NCI-H345 treated with DMSO at 0.1 percent for 48 hours (cell line): Measurements from ENCODE around the gene WDFY3.
"Not testable (repeated sequence)": the region's sequence is repeated elsewhere in the genome, so short reads cannot be mapped to it uniquely, and the experiment has no call there.

ENCODE experiments used
- DNase-seq: peaks from one replicate; lab custom pipeline; 2025; ENCODE audit not compliant: unreplicated experiment; lab: John Stamatoyannopoulos, UW

The WDFY3 gene

GRCh38 chr4:84870398-84871163 lies 95.9 kb downstream of the WDFY3 start:
- no peak for DNase-seq

GRCh38 chr4:84866295-84866694 lies 100.2 kb downstream of the WDFY3 start:
- DNase-seq: no peak

DNA sequence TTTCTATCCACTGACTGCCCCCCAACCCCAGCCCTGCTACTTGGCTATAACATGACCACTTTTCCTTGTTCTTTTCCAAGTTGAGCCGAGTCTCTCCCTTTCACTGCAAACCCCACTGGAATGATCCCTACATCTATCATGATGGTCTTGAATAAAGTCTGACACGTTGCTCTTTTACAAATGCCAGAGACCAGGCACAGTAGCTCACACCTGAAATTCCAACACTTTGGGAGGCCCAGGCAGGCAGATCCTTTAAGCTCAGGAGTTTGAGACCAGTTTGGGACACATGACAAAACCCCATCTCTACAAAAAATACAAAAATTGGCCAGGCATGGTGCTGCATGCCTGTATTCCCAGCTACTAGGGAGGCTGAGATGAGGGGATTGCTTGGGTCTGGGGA lies 100.9 kb downstream of the WDFY3 start:
- no peak for DNase-seq

- no peak for DNase-seq
Observed at GRCh38 chr4:84862064-84862463, 104.4 kb downstream of the WDFY3 start.

DNA sequence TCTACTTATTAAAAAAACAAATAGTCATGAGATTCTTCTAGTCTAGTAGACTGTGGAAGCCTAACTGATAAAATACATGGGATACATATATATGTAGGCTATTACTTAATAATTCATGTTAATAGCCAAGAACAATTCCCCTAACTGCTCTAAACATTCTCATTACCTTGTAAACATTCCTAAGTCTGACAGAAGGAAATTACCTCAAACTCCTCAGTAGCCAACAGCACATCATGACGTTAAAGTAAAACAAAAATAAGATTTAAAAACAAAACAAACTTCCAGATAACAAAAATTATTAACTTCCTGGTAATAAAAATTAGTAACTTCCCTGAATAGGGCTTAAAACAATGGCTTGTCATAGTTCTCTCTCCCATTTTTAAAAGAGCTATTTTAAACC lies 109.2 kb downstream of the WDFY3 start:
- DNase-seq: no peak

- DNase-seq: no peak
Observed at GRCh38 chr4:84856468-84857049, 109.9 kb downstream of the WDFY3 start.

- DNase-seq: no peak
Observed at GRCh38 chr4:84855774-84856173, 110.7 kb downstream of the WDFY3 start.

GRCh38 chr4:84852081-84852480 lies 114.4 kb downstream of the WDFY3 start:
- no peak for DNase-seq

GRCh38 chr4:84849051-84849640 lies 117.3 kb downstream of the WDFY3 start:
- DNase-seq: no peak

GRCh38 chr4:84848432-84848831 lies 118.1 kb downstream of the WDFY3 start:
- no peak for DNase-seq

DNA sequence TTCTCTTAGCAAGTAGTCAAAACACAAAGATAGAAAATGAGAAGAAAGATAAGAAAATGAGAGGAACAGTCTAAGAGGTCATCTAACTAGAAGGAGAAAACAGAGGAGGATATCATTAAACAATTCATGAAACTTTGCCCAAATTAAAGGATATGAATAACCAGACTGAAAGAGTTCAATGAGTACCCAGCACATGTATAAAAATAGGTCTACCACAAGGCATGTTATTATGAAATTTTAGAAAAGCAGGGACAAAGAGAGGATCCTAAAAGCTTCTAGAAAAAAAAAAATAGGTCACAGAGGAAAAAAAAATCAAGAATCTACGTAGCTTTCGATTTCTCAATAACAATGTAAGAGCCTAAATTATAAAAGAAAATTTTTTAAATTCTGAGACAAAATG lies 118.5 kb downstream of the WDFY3 start:
- no peak for DNase-seq

- no peak for DNase-seq
Observed at GRCh38 chr4:84846985-84847384, 119.5 kb downstream of the WDFY3 start.

- DNase-seq: no peak
Observed at GRCh38 chr4:84841435-84841834, 125.1 kb downstream of the WDFY3 start.

DNA sequence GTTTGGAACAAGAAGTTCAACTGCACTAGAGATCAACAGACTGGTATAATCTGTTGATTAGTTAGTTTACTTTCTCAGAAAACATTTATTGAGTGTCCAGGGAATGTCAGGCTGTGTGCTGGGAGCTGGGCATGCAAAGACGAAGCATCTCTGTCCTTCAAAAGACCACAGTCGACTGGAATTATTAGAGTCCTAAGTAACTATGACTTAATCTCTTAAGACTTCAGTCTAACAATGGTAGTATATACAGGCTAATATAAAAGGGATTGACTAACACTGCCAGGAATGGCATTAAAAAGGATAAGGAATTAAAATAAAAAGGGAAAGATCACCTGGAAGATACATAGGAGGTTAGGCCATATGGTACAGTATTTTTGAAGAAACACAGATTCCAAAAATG lies 128.7 kb downstream of the WDFY3 start:
- DNase-seq: no peak

DNA sequence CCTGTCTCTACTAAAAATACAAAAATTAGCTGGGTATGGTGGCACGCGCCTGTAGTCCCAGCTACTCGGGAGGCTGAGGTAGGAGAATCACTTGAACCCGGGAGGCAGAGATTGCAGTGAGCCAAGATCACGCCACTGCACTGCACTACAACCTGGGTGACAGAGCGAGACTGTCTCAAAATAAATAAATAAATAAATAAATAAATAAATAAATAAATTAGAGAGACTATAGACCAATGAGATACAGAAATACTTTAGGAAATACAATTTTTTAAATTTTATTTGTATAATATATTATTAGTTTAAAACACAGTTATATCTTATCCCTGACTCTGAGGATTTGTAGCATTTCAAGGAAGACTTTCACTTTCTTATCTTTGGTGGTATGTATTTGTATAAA lies 136.9 kb downstream of the WDFY3 start:
- DNase-seq: not testable (repeated sequence)

GRCh38 chr4:84826681-84827080 lies 139.8 kb downstream of the WDFY3 start:
- DNase-seq: no peak

DNA sequence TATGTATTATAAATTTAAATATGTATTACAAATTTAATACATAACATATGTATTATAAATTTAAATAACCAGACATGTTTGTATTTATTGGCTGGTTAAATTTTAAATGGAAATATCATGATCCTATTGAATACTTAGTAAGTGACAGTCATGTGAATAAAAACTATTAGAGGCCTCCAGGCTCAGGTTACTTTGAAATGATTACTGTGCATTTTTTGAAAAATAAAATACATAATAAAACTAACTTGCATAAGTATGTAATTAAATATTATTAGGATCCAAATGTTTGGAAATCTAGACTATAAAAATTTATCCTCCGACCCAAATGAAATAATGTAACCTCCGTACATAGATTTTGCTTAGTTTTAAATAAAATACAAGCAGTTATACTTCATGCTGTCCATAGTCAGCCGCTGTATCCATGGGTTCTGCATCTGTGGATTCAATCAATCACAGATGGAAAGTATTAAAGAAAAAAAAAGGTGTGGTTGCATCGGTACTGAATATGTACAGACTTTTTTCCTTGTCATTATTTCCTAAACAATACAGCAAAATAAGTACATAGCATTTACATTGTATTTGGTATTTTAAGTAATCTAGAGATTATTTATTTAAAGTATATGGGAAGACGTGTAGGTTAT lies 140.7 kb downstream of the WDFY3 start:
- DNase-seq: no peak

DNA sequence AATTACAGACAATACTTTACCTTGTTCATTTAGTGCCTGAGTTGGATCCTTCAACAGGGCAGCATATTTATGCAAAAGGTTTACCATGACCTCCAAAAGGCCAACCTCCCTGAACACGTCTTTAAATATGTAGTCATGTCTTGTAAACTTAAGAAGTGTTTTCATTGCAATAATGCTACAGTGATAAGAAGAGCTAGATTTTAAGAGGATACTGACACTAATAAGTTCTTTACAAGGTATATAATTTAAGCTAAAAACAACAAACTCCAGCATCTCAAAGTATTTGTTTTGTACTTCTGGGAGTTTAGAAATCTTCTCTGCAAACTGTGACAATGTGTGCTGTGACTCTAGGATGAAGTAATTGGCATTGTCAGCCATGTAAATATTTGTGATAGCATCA lies 145.4 kb downstream of the WDFY3 start:
- DNase-seq: no peak

- DNase-seq: no peak
Observed at GRCh38 chr4:84814094-84814750, 152.3 kb downstream of the WDFY3 start.

GRCh38 chr4:84809946-84810345 lies 156.5 kb downstream of the WDFY3 start:
- no peak for DNase-seq

GRCh38 chr4:84808332-84808731 lies 158.2 kb downstream of the WDFY3 start:
- no peak for DNase-seq
